Measurements from ENCODE around the gene DHRS13.

Gene DHRS13

GRCh38 chr17:28942925-28943324 is 40.0 kb upstream of the DHRS13 start:
- Histone ChIP-seq H3K4me3 (ENCODE audit: low read length) (no peak overlapping the region), H3K27ac (ENCODE audit: low read length) (no peak overlapping the region), H3K36me3 (replicated peaks; ENCODE audit: insufficient read depth, low read length) (no peaks in the 10 kb centered on the region), H3K4me1 (ENCODE audit: low read length) (peaks cover 16% of the 10 kb centered on the region), H3K4me2 (ENCODE audit: low read depth, low read length) (no peak overlapping the region), H3K9me3 (replicated peaks; ENCODE audit: insufficient read depth, low read length) (no peaks in the 10 kb centered on the region), H2AFZ (ENCODE audit: low read length) (no peak overlapping the region), H3K79me2 (ENCODE audit: low read length) (peaks cover 99% of the 10 kb centered on the region), H4K20me1 (ENCODE audit: insufficient read depth, low read length) (peaks cover 12% of the 10 kb centered on the region), H3K9ac (ENCODE audit: low read length) (no peak overlapping the region), H3K27me3 (replicated peaks; ENCODE audit: insufficient read depth, low read length) (no peaks in the 10 kb centered on the region), H3K9me2 (replicated peaks; ENCODE audit: insufficient read depth, low read length) (no peaks in the 10 kb centered on the region), H3F3A (ENCODE audit: insufficient read depth, low read length) (peaks cover 6% of the 10 kb centered on the region)
- DNase-seq = no peak
- TF ChIP-seq CTCF (IDR thresholded peaks at IDR 0.05; ENCODE audit: low read length) = no peak
- TF ChIP-seq EZH2phosphoT487 (IDR thresholded peaks at IDR 0.05; ENCODE audit: low read length) = no peak
- TF ChIP-seq EZH2 (optimal IDR thresholded peaks at IDR 0.05; ENCODE audit: low read depth, low read length) = no peak

- H3K9me3 ChIP-seq (replicated peaks; ENCODE audit: insufficient read depth, low read length) = no peaks in the 10 kb centered on the region
- peaks cover 99% of the 10 kb centered on the region for H3K79me2 ChIP-seq (ENCODE audit: low read length)
- peaks cover 12% of the 10 kb centered on the region for H4K20me1 ChIP-seq (ENCODE audit: insufficient read depth, low read length)
- H3K36me3 ChIP-seq (replicated peaks; ENCODE audit: insufficient read depth, low read length) = no peaks in the 10 kb centered on the region
- no peak overlapping the region for H3K9ac ChIP-seq (ENCODE audit: low read length)
- peaks cover 21% of the 10 kb centered on the region for H3F3A ChIP-seq (ENCODE audit: insufficient read depth, low read length)
- no peak for DNase-seq
- no peak overlapping the region for H3K4me3 ChIP-seq (ENCODE audit: low read length)
- TF ChIP-seq EZH2 (optimal IDR thresholded peaks at IDR 0.05; ENCODE audit: low read depth, low read length) = no peak
- H3K27ac ChIP-seq (ENCODE audit: low read length) = no peak overlapping the region
- H3K4me2 ChIP-seq (ENCODE audit: low read depth, low read length) = no peak overlapping the region
- H3K27me3 ChIP-seq (replicated peaks; ENCODE audit: insufficient read depth, low read length) = no peaks in the 10 kb centered on the region
- H2AFZ ChIP-seq (ENCODE audit: low read length) = no peak overlapping the region
- H3K9me2 ChIP-seq (replicated peaks; ENCODE audit: insufficient read depth, low read length) = no peaks in the 10 kb centered on the region
- peaks cover 28% of the 10 kb centered on the region for H3K4me1 ChIP-seq (ENCODE audit: low read length)
Measured at GRCh38 chr17:28941251-28941650, 38.4 kb upstream of the DHRS13 start.

GRCh38 chr17:28940675-28941074 is 37.8 kb upstream of the DHRS13 start:
- Histone ChIP-seq H3K4me2 (ENCODE audit: low read depth, low read length) (no peak overlapping the region), H2AFZ (ENCODE audit: low read length) (no peak overlapping the region), H3K4me3 (ENCODE audit: low read length) (no peak overlapping the region), H3K79me2 (ENCODE audit: low read length) (peaks cover 99% of the 10 kb centered on the region), H3K9me2 (replicated peaks; ENCODE audit: insufficient read depth, low read length) (no peaks in the 10 kb centered on the region), H3K36me3 (replicated peaks; ENCODE audit: insufficient read depth, low read length) (no peaks in the 10 kb centered on the region), H4K20me1 (ENCODE audit: insufficient read depth, low read length) (peaks cover 16% of the 10 kb centered on the region), H3K27me3 (replicated peaks; ENCODE audit: insufficient read depth, low read length) (no peaks in the 10 kb centered on the region), H3F3A (ENCODE audit: insufficient read depth, low read length) (peaks cover 21% of the 10 kb centered on the region), H3K27ac (ENCODE audit: low read length) (no peak overlapping the region), H3K9ac (ENCODE audit: low read length) (no peak overlapping the region), H3K4me1 (ENCODE audit: low read length) (peaks cover 34% of the 10 kb centered on the region), H3K9me3 (replicated peaks; ENCODE audit: insufficient read depth, low read length) (no peaks in the 10 kb centered on the region)
- TF ChIP-seq EZH2phosphoT487 (IDR thresholded peaks at IDR 0.05; ENCODE audit: low read length) (no peak), CTCF (IDR thresholded peaks at IDR 0.05; ENCODE audit: low read length) (no peak), EZH2 (optimal IDR thresholded peaks at IDR 0.05; ENCODE audit: low read depth, low read length) (no peak)
- DNase-seq = no peak

GRCh38 chr17:28940142-28940541 is 37.3 kb upstream of the DHRS13 start:
- Histone ChIP-seq H3K36me3 (replicated peaks; ENCODE audit: insufficient read depth, low read length) (no peaks in the 10 kb centered on the region), H3K79me2 (ENCODE audit: low read length) (peaks cover 99% of the 10 kb centered on the region), H3K9me2 (replicated peaks; ENCODE audit: insufficient read depth, low read length) (no peaks in the 10 kb centered on the region), H3K4me2 (ENCODE audit: low read depth, low read length) (no peak overlapping the region), H3F3A (ENCODE audit: insufficient read depth, low read length) (peaks cover 21% of the 10 kb centered on the region), H4K20me1 (ENCODE audit: insufficient read depth, low read length) (peaks cover 13% of the 10 kb centered on the region), H3K4me1 (ENCODE audit: low read length) (peaks cover 37% of the 10 kb centered on the region), H3K27ac (ENCODE audit: low read length) (no peak overlapping the region), H3K9me3 (replicated peaks; ENCODE audit: insufficient read depth, low read length) (no peaks in the 10 kb centered on the region), H3K9ac (ENCODE audit: low read length) (no peak overlapping the region), H3K4me3 (ENCODE audit: low read length) (no peak overlapping the region), H3K27me3 (replicated peaks; ENCODE audit: insufficient read depth, low read length) (no peaks in the 10 kb centered on the region), H2AFZ (ENCODE audit: low read length) (no peak overlapping the region)
- no peak for DNase-seq
- TF ChIP-seq CTCF (IDR thresholded peaks at IDR 0.05; ENCODE audit: low read length) = no peak

Data from MM.1S (cell line).